HG03045 (cell line): ENCODE results near the gene MTA1.

ENCODE experiments used
- ATAC-seq: cut with Tn5 transposase; IDR thresholded peaks from one replicate; pipeline ENCODE4 v1.9.1; 2021; ENCODE audit warnings: mild to moderate bottlenecking, moderate library complexity; ENCODE audit not compliant: unreplicated experiment

The MTA1 gene

DNA sequence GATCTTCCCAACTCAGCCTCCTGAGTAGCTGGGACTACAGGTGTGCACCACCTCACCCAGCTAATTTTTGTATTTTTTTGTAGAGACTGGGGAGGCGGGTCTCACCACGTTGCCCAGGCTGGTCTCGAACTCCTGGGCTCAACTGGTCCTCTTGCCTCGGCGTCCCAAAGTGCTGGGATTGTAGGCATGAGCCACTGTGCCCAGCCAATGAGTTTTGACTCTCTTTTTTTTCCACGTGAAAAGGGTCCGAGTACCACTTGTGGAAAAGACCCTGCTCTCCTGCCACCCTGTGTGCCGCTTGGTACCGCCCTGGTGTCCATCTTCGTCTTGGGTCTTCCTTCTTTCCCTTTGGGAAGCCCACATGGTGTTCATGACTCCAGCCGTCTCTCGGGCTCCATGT lies 89.0 kb downstream of the MTA1 start:
- ATAC-seq, result no peak

DNA sequence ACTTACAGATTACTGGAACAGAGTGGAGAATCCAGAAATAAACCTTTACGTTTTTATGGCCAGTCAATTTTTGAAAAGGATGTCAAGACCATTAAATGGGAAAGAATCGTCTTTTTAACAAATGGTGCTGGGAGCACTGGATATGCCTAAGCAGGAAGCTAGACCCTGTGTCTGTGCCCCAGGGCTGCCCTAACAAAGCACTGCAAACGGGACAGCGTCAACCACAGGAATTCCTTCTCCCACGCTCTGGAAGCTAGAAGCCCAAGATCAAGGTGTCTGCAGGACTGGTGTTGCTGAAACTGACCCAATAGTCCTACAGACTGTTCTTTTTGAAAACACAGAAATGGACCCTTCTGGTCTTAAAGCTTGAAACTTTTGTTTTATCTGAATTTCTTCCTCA lies 97.5 kb downstream of the MTA1 start:
- no peak for ATAC-seq

DNA sequence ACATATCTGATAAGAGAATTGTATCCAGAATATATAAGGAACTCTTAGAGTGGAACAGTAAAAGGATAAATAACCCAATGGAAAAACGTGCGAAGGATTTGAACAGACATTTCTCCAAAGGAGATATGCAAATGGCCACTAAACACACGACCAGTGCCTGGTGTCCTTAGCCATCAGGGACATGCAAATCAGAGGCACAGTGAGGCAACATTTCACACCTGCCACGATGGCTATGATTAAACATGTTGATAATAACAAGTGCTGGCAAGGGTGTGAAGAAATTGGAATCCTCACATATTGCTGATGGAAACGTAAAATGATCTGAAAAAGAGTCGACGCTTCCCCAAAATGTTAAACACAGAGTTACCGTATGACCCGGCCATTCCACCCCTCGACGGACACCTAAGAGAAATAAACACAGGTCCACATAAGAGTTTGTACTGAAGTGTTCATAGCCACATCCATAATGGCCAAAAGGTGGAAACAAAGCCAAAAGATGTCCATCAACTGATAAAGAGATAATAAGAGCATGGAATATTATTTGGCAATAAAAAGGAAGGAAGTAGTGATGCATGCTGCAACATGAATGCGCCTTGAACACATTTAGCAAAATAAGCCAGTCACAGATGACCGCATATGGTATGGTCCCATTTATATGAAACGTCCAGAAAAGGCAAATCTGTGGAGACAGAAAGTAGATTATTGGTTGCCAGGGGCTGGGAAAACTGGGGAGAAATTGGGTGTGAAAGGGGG lies 100.5 kb downstream of the MTA1 start:
- no peak for ATAC-seq
